ENCODE measurements around the gene SPC25. TPM values are rescaled to one million over a fixed set of nuclear protein-coding genes. Genes with fewer than 3 reads are reported as not detected.

Gene SPC25
- total RNA-seq, 3 donors from 2014 or later: 1.0 to 1.1 TPM; not detected in 1

GRCh38 chr2:168897449-168897848 is 7.2 kb upstream of the SPC25 start:
- TF ChIP-seq CTCF (IDR thresholded peaks at IDR 0.05): no peak
- DNase-seq (ENCODE audit: low spot score in 2 of 2): no peak
- Histone ChIP-seq H3K4me1 (no peaks in the 10 kb centered on the region), H3K27me3 (no peaks in the 10 kb centered on the region), H3K9me3 (no peaks in the 10 kb centered on the region), H3K27ac (no peak overlapping the region), H3K36me3 (no peaks in the 10 kb centered on the region), H3K4me3 (no peak overlapping the region)
- intact Hi-C loops (cut with DNase I; ENCODE audit: low total_unique reads): no loop called here

- H3K27me3 ChIP-seq: no peaks in the 10 kb centered on the region
- no peak overlapping the region for H3K4me3 ChIP-seq
- DNase-seq (ENCODE audit: low spot score in 2 of 2): no peak
- H3K27ac ChIP-seq: no peak overlapping the region
- intact Hi-C loops (cut with DNase I; ENCODE audit: low total_unique reads): no loop called here
- H3K9me3 ChIP-seq: no peaks in the 10 kb centered on the region
- TF ChIP-seq POLR2A (IDR thresholded peaks at IDR 0.05) (no peak), CTCF (IDR thresholded peaks at IDR 0.05) (no peak), POLR2AphosphoS5 (IDR thresholded peaks at IDR 0.05) (no peak)
- H3K4me1 ChIP-seq: no peaks in the 10 kb centered on the region
- no peaks in the 10 kb centered on the region for H3K36me3 ChIP-seq
Observed at GRCh38 chr2:168896783-168897182, 6.6 kb upstream of the SPC25 start.

- Histone ChIP-seq H3K4me1 (no peaks in the 10 kb centered on the region), H3K4me3 (no peak overlapping the region), H3K36me3 (no peaks in the 10 kb centered on the region), H3K27ac (no peak overlapping the region), H3K27me3 (no peaks in the 10 kb centered on the region), H3K9me3 (no peaks in the 10 kb centered on the region)
- no peak for TF ChIP-seq POLR2AphosphoS5 (IDR thresholded peaks at IDR 0.05)
- TF ChIP-seq POLR2A (IDR thresholded peaks at IDR 0.05): no peak
- no peak for TF ChIP-seq CTCF (IDR thresholded peaks at IDR 0.05)
- intact Hi-C loops (cut with DNase I; ENCODE audit: low total_unique reads): no loop called here
- no peak for DNase-seq (ENCODE audit: low spot score in 2 of 2)
Observed at GRCh38 chr2:168895771-168896170, 5.5 kb upstream of the SPC25 start.

GRCh38 chr2:168894720-168895119 is 4.5 kb upstream of the SPC25 start:
- no peak for TF ChIP-seq POLR2A (IDR thresholded peaks at IDR 0.05)
- TF ChIP-seq POLR2AphosphoS5 (IDR thresholded peaks at IDR 0.05): no peak
- no peak for TF ChIP-seq CTCF (IDR thresholded peaks at IDR 0.05)
- no peak for DNase-seq (ENCODE audit: low spot score in 2 of 2)
- H3K27me3 ChIP-seq: no peaks in the 10 kb centered on the region
- no peaks in the 10 kb centered on the region for H3K4me1 ChIP-seq
- H3K27ac ChIP-seq: no peak overlapping the region
- no peak overlapping the region for H3K4me3 ChIP-seq
- intact Hi-C loops (cut with DNase I; ENCODE audit: low total_unique reads): no loop called here
- H3K36me3 ChIP-seq: no peaks in the 10 kb centered on the region
- no peaks in the 10 kb centered on the region for H3K9me3 ChIP-seq

- no peak for TF ChIP-seq CTCF (IDR thresholded peaks at IDR 0.05)
- no peak for TF ChIP-seq POLR2A (IDR thresholded peaks at IDR 0.05)
- TF ChIP-seq POLR2AphosphoS5 (IDR thresholded peaks at IDR 0.05): no peak
- H3K4me3 ChIP-seq: no peak overlapping the region
- intact Hi-C loops (cut with DNase I; ENCODE audit: low total_unique reads): no loop called here
- no peaks in the 10 kb centered on the region for H3K36me3 ChIP-seq
- no peak overlapping the region for H3K27ac ChIP-seq
- no peaks in the 10 kb centered on the region for H3K4me1 ChIP-seq
- H3K9me3 ChIP-seq: no peaks in the 10 kb centered on the region
- H3K27me3 ChIP-seq: no peaks in the 10 kb centered on the region
- no peak for DNase-seq (ENCODE audit: low spot score in 2 of 2)
Observed at GRCh38 chr2:168894101-168894500, 3.9 kb upstream of the SPC25 start.

Measured in breast epithelium (tissue), 4 donors.